A549 (cell line): ENCODE results near the gene SLC35A2. TPM values are rescaled to one million over a fixed set of nuclear protein-coding genes. Genes with fewer than 3 reads are reported as not detected.

ENCODE experiments used
- ATAC-seq, 2 experiments: fragments of 200-7000 bp in 1 of 2; fragments of >200 bp in 1 of 2; cut with Nextera tagmentation in 1 of 2; cut with Tn5 transposase in 1 of 2; 3 replicates each; pipeline versions ENCODE4 v1.8.0 to v1.9.1; 2018 to 2020; ENCODE audit warnings: mild to moderate bottlenecking in 1 of 2, moderate library complexity in 1 of 2
- CTCF ChIA-PET: fragments of 300-600 bp; sonication (Branson Sonifier 250); formaldehyde crosslinking; extraction: SDS; loops from one replicate; lab custom pipeline; 2021; ENCODE audit warnings: antibody characterized with exemption, inconsistent platforms; lab: Yijun Ruan, JAX
- POLR2A ChIA-PET: fragments of 350-600 bp; formaldehyde crosslinking; extraction: SDS; loops from one replicate; lab custom pipeline; 2021; ENCODE audit warnings: antibody characterized with exemption, inconsistent platforms; lab: Yijun Ruan, JAX
- DNase-seq, 2 experiments: peaks; one replicate each; pipeline versions ENCODE4 v3.0.0 to v3.0.0-alpha.2; 2011 to 2016; ENCODE audit warnings: low read depth in 1 of 2, low spot score in 1 of 2
- FAIRE-seq: peaks from 2 replicates; lab custom pipeline; 2011; peaks lifted over from hg19 to GRCh38; lab: Jason Lieb, UNC
- H3K27ac ChIP-seq, 2 experiments: fragments of >200 bp; sonication (Bioruptor Twin); formaldehyde crosslinking; 3 replicates each; pipeline ENCODE4 v1.5.1; 2016 to 2017
- H3K4me1 ChIP-seq: fragments of >200 bp; sonication (Bioruptor Twin); formaldehyde crosslinking; 3 replicates; pipeline ENCODE4 v1.6.1; 2016
- H3K4me2 ChIP-seq: fragments of >200 bp; sonication (Bioruptor Twin); formaldehyde crosslinking; 3 replicates; pipeline ENCODE4 v1.6.1; 2016
- H3K4me3 ChIP-seq: fragments of >200 bp; sonication (Bioruptor Twin); formaldehyde crosslinking; 3 replicates; pipeline ENCODE4 v1.5.1; 2016
- H3K9me3 ChIP-seq: fragments of >200 bp; sonication (Bioruptor Twin); formaldehyde crosslinking; 3 replicates; pipeline ENCODE4 v1.6.1; 2016
- BCL3 ChIP-seq: fragments of >200 bp; sonication (Bioruptor Twin); formaldehyde crosslinking; IDR thresholded peaks from 3 replicates; pipeline ENCODE4 v1.6.1; 2016
- CBX8 ChIP-seq: fragments of 200-600 bp; sonication (generic); IDR thresholded peaks from 2 replicates; pipeline ENCODE4 v1.6.1; 2016
- CEBPB ChIP-seq, 2 experiments: fragments of >200 bp in 1 of 2; sonication (Bioruptor Twin) in 1 of 2; formaldehyde crosslinking in 1 of 2; IDR thresholded peaks; 2 replicates each; pipeline ENCODE4 v1.6.1; 2012 to 2016
- CHD4 ChIP-seq: fragments of 200-600 bp; sonication (generic); IDR thresholded peaks from 2 replicates; pipeline ENCODE4 v1.6.1; 2016; ENCODE audit warnings: antibody characterized with exemption, mild to moderate bottlenecking, borderline replicate concordance
- EHMT2 ChIP-seq: fragments of 200-600 bp; sonication (generic); IDR thresholded peaks from 2 replicates; pipeline ENCODE4 v1.6.1; 2016; ENCODE audit warnings: antibody characterized with exemption, low read depth, mild to moderate bottlenecking, moderate library complexity
- ELK1 ChIP-seq: fragments of 150-350 bp; IDR thresholded peaks from 2 replicates; pipeline ENCODE4 v1.6.1; 2014; ENCODE audit warnings: low read depth, mild to moderate bottlenecking, low read length
- FOSB ChIP-seq: fragments of 250-450 bp; sonication (Bioruptor Pico); IDR thresholded peaks from 2 replicates; pipeline ENCODE4 v1.5.0; 2020; ENCODE audit warnings: mild to moderate bottlenecking, moderate library complexity
- GATA3 ChIP-seq: IDR thresholded peaks from 2 replicates; pipeline ENCODE4 v1.6.1; 2012; ENCODE audit warnings: borderline replicate concordance
- HDAC2 ChIP-seq: fragments of 200-600 bp; sonication (generic); IDR thresholded peaks from 2 replicates; pipeline ENCODE4 v1.6.1; 2016
- HES2 ChIP-seq: fragments of >200 bp; sonication (Bioruptor Twin); formaldehyde crosslinking; IDR thresholded peaks from 2 replicates; pipeline ENCODE4 v1.6.1; 2016
- HOXA7 ChIP-seq: fragments of 250-450 bp; sonication (Bioruptor Pico); IDR thresholded peaks from 2 replicates; pipeline ENCODE4 v1.5.0; 2020; ENCODE audit warnings: mild to moderate bottlenecking, moderate library complexity
- HOXB13 ChIP-seq: fragments of 250-450 bp; sonication (Bioruptor Pico); IDR thresholded peaks from 2 replicates; pipeline ENCODE4 v1.5.0; 2020; ENCODE audit warnings: low read depth, mild to moderate bottlenecking, moderate library complexity
- JUNB ChIP-seq: fragments of >200 bp; sonication (Bioruptor Twin); formaldehyde crosslinking; IDR thresholded peaks from 2 replicates; pipeline ENCODE4 v1.6.1; 2016
- KDM1A ChIP-seq: fragments of 200-600 bp; sonication (generic); IDR thresholded peaks from 2 replicates; pipeline ENCODE4 v1.6.1; 2016; ENCODE audit warnings: low read depth, mild to moderate bottlenecking
- MAZ ChIP-seq: fragments of 150-350 bp; IDR thresholded peaks from 2 replicates; pipeline ENCODE4 v1.6.1; 2014; ENCODE audit warnings: antibody characterized with exemption, low read depth, low read length, borderline replicate concordance
- NFE2L2 ChIP-seq: fragments of 150-350 bp; conservative IDR thresholded peaks from 2 replicates; pipeline ENCODE4 v1.6.1; 2014; ENCODE audit warnings: low read length
- POLR2AphosphoS2 ChIP-seq: conservative IDR thresholded peaks from 2 replicates; pipeline ENCODE4 v1.6.1; 2012; ENCODE audit warnings: low read length, improper control_type of control experiment, inconsistent platforms
- RCOR1 ChIP-seq: fragments of 150-350 bp; IDR thresholded peaks from 2 replicates; pipeline ENCODE4 v1.6.1; 2014; ENCODE audit warnings: antibody characterized with exemption, low read length, low read depth
- RFX5 ChIP-seq: fragments of 450-650 bp; IDR thresholded peaks from 2 replicates; pipeline ENCODE4 v1.7.1; 2014; ENCODE audit warnings: antibody characterized with exemption, mild to moderate bottlenecking, moderate library complexity
- SMC3 ChIP-seq: fragments of >200 bp; sonication (Bioruptor Twin); formaldehyde crosslinking; IDR thresholded peaks from 3 replicates; pipeline ENCODE4 v1.6.1; 2018; ENCODE audit warnings: inconsistent platforms
- USF2 ChIP-seq: fragments of 450-650 bp; IDR thresholded peaks from 2 replicates; pipeline ENCODE4 v1.6.1; 2014; ENCODE audit warnings: antibody characterized with exemption
- ZC3H11A ChIP-seq: fragments of 450-650 bp; IDR thresholded peaks from 2 replicates; pipeline ENCODE4 v1.6.1; 2014; ENCODE audit warnings: antibody characterized with exemption, mild to moderate bottlenecking
- ZFP36 ChIP-seq: fragments of 450-650 bp; IDR thresholded peaks from 2 replicates; pipeline ENCODE4 v1.6.1; 2014; ENCODE audit warnings: borderline replicate concordance; ENCODE audit not compliant: partially characterized antibody
- ZSCAN20 ChIP-seq: fragments of 250-450 bp; sonication (Bioruptor Pico); IDR thresholded peaks from 2 replicates; pipeline ENCODE4 v1.8.0; 2022; ENCODE audit warnings: mild to moderate bottlenecking, moderate library complexity
- WGBS: methylation state at CpG from one replicate; pipeline ENCODE4 v1.1.6; 2017; ENCODE audit errors: missing lambda C conversion rate; 5-methylcytosine and 5-hydroxymethylcytosine counted together
- polyA plus RNA-seq, 4 experiments: library from polyadenylated mRNA; depleted of rRNA in 3 of 4; stranded (reverse); fragments of >200 nt; fragmentation: RNase III in 1 of 4; extraction: RNeasy Plus Mini Kit Qiagen cat#74134 plus additional on column Dnase treatment in 1 of 4; gene quantifications; 2 replicates in 3 of 4; 3 replicates in 1 of 4; pipeline ENCODE4 v1.2.3, GENCODE V29; 2011 to 2017

Gene SLC35A2
- polyA plus RNA-seq, 2 of the 4 experiments (the other 2 are of a cell fraction) = 39.4 to 50.2 TPM

GRCh38 chrX:48933757-48934156 is 22.3 kb upstream of the SLC35A2 start:
- Histone ChIP-seq H3K4me2 (no peak overlapping the region), H3K4me1 (no peaks in the 10 kb centered on the region), H3K9me3 (no peaks in the 10 kb centered on the region), H3K4me3 (no peak overlapping the region), H3K27ac (no peak overlapping the region)
- CTCF ChIA-PET = no interaction called here
- DNase-seq = no peak
- POLR2A ChIA-PET = interaction anchor here (0.7 kb wide), 1 partner anchor 33 kb away, joined by 7 read pairs; no protein-coding TSS in a partner anchor
- 85% methylated on average over 2 of the region's 2 CpGs for WGBS
- FAIRE-seq = no peak
- TF ChIP-seq ZSCAN20 (CRISPR knock-in tag) (no peak), MAZ (no peak), EHMT2 (no peak), CHD4 (no peak), HOXB13 (CRISPR knock-in tag) (no peak), CBX8 (no peak), SMC3 (no peak), ELK1 (no peak), HDAC2 (no peak), JUNB (no peak), USF2 (no peak), HES2 (no peak)
- 0 out of 6 replicates have a peak, but pooled peaks of 1 of the 2 experiments have one; percentile 24 for ATAC-seq

- FAIRE-seq = no peak
- CTCF ChIA-PET = interaction anchor here (1.0 to 1.3 kb wide), 2 partner anchors 17 to 18 kb away, joined by 3 to 4 read pairs; no protein-coding TSS in a partner anchor
- 96% methylated on average over 2 of the region's 2 CpGs for WGBS
Measured at GRCh38 chrX:48927736-48928382, 16.4 kb upstream of the SLC35A2 start.

GRCh38 chrX:48927123-48927522 is 15.7 kb upstream of the SLC35A2 start:
- H3K4me1 ChIP-seq = no peaks in the 10 kb centered on the region
- FAIRE-seq = no peak
- ChIA-PET CTCF (interaction anchor here (1.3 kb wide), 1 partner anchor 19 kb away, joined by 3 read pairs; no protein-coding TSS in a partner anchor), POLR2A (no interaction called here)
- no peak for ATAC-seq
- no peak for TF ChIP-seq HDAC2
- TF ChIP-seq RFX5 = no peak
- TF ChIP-seq JUNB = no peak
- TF ChIP-seq ZFP36 = no peak
- TF ChIP-seq POLR2AphosphoS2 = no peak
- no peak for TF ChIP-seq RCOR1
- no peak for TF ChIP-seq FOSB
- WGBS = 88% methylated on average over 5 of the region's 5 CpGs
- H3K4me2 ChIP-seq = no peak overlapping the region
- no peak overlapping the region for H3K4me3 ChIP-seq
- H3K27ac ChIP-seq = no peak overlapping the region
- DNase-seq = no peak
- no peaks in the 10 kb centered on the region for H3K9me3 ChIP-seq

More at GRCh38 chrX:48927736-48928382, 16.4 kb upstream of the SLC35A2 start:
- Histone ChIP-seq H3K27ac (no peak overlapping the region), H3K4me2 (no peak overlapping the region), H3K4me1 (no peaks in the 10 kb centered on the region), H3K4me3 (no peak overlapping the region), H3K9me3 (no peaks in the 10 kb centered on the region)
- POLR2A ChIA-PET = no interaction called here
- ATAC-seq (no peak), DNase-seq (no peak)
- TF ChIP-seq CEBPB (IDR thresholded peaks at IDR 0.05) (no peak), ZSCAN20 (CRISPR knock-in tag) (no peak), POLR2AphosphoS2 (no peak), KDM1A (no peak), GATA3 (no peak), HOXA7 (no peak), BCL3 (no peak), NFE2L2 (no peak), ZC3H11A (no peak)
